Dedifferentiated amniotic fluid mesenchymal stem cell (primary cell): ENCODE data around the gene NSMCE4A.
"Not testable (repeated sequence)": the region's sequence is repeated elsewhere in the genome, so short reads cannot be mapped to it uniquely, and the experiment has no call there.

Experiments
- DNase-seq: peaks from one replicate; pipeline ENCODE4 v3.0.0-alpha.2; 2016; ENCODE audit errors: extremely low spot score

NSMCE4A gene

GRCh38 chr10:121936295-121936694 is 38.7 kb downstream of the NSMCE4A start:
- no peak for DNase-seq

DNA sequence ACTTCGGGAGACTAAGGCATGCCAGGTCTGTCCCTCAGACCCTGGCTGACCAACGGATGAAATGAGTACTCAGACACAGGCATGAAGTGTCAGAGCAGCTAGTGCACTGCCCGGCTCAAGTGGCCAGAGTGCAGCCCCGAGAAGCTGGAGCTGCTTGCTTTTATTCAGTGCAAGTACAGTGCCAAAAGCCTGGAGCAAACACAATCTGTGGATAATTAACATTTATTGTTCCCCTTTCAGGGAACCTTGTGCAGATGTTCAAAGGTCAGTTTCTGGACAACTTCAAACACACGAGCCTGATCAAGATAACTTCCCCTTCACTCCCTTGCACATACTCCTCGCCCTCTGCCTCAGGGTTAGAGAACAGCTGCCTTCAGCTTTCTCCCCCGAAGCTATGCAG is 39.3 kb downstream of the NSMCE4A start:
- no peak for DNase-seq

GRCh38 chr10:121930268-121931085 is 44.5 kb downstream of the NSMCE4A start:
- DNase-seq = not testable (repeated sequence)

DNA sequence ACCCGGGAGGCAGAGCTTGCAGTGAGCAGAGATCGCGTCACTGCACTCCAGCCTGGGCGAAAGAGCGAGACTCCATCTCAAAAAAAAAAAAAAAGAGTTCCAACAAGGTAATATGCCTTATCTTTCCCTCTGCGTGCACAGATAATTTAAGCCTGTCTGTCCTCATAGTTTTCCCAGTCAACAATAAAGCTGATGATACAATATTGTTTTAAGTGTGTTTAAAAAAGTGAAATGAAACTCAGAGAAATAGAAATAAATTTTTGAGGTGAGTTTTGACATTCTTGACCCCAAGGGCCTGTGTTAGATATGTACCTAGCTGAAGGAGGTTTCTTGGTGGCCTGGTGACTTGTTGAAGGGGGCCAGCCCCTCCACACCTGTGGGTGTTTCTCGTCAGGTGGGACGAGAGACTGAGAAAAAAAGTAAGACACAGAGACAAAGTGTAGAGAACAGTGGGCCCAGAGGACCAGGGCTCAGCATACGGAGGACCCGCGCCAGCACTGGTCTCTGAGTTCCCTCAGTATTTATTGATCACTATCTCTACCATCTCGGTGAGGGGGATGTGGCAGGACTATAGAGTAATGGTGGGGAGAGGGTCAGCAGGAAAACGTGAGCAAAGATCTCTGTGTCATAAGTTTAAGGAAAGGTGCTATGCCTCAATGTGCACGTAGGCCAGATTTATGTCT is 45.3 kb downstream of the NSMCE4A start:
- not testable (repeated sequence) for DNase-seq

- DNase-seq = no peak
Observed at GRCh38 chr10:121928528-121928884, 46.5 kb downstream of the NSMCE4A start.

- peak; percentile 73 for DNase-seq
Observed at GRCh38 chr10:121927841-121928527, 47.0 kb downstream of the NSMCE4A start, which contains the start of gene ATE1. Gene ATE1, minus strand, starts transcription at chr10:121928031. Its CDS starts 82 bp downstream, at chr10:121927949.

DNA sequence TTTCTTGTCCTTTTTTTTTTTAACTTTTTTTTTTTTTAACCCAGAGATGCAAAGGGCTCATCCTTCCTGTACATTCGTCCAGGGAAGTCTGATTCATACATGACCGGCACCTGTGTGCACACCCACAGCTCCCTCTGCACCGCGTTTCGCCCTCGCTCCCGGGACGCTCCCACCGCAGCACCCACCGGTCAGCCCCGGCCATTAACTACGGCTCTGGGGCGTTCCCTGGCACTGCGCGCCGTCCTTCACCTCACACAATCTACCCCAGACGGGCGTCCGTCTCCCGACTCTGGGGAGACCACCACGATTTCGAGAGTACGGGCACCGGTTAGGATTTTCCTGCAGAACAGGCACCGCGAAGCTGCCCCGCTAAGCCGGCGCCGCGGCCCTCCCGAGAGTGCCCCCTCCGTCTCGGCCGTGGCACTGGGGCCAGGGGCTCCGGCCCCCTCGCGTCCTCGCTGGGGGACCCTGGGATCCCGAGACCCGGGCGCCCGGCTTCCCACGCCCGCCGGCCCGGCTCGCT is 47.6 kb downstream of the NSMCE4A start:
- no peak for DNase-seq

GRCh38 chr10:121926671-121927317 is 48.2 kb downstream of the NSMCE4A start:
- peak; percentile 31 for DNase-seq

DNA sequence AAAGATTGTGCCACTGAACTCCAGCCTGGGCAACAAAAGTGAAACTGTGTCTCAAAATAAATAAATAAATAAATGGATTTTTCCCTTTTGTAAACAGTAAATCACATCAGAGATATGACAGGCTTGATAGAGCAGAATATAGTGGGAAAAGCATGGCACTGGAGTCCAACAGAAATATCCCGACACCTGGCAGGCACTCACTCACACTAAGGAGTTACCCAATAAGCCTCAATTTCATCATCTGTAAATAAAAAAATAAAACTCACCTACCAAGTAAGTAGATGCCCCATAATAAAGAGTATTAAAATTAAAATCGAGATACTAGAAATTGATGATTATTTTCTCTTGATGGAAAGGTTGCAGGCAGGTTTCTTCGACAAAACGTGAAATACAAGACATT is 48.9 kb downstream of the NSMCE4A start:
- no peak for DNase-seq

DNA sequence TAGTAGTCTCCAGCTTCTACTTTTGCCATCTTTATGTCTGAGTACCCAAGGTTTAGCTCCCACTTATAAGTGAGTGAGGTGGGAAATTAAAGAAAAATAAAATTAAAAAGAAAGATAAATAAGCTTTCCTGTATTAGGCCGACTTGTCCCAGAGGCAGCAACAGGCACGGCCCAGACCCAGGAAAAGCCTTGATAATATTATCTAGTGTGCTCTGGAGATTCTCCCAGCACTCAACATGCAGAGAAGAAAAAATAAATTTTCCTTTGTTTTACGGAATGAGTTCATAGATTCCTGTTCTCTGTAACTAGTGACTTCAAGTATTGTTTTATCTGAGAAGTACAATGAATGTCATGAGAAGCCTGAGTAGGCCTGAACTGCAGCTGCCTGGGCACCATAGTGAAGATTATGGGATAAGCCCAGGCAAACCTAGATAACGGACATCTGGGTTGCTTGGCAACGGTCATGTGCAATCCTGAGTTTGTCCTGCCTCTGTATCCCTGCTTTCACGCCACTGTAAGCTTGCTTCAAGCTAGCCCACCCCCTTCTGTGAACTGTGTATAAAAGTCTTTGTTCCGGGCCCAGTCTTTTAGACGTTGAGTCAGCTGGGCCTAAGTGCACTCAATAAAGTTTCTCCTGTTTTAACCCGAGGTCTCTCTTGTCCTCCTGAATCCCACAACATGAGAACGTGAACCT is 53.6 kb downstream of the NSMCE4A start:
- no peak for DNase-seq

DNA sequence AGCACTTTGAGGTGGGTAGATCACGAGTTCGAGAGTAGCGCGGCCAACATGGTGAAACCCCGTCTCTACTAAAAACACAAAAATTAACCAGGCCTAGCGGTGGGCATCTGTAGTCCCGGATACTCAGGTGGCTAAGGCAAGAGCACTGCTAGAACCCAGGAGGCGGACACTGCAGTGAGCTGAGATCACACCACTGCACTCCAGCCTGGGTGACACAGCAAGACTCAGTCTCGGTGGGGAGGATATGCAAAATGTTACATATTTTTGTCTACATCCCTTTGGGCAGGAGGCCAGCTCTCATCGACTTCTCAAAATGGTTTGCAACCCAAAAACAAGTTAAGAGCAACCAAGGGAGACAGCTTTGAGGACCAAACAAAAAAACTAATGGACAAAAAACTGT is 55.4 kb downstream of the NSMCE4A start:
- DNase-seq = no peak

DNA sequence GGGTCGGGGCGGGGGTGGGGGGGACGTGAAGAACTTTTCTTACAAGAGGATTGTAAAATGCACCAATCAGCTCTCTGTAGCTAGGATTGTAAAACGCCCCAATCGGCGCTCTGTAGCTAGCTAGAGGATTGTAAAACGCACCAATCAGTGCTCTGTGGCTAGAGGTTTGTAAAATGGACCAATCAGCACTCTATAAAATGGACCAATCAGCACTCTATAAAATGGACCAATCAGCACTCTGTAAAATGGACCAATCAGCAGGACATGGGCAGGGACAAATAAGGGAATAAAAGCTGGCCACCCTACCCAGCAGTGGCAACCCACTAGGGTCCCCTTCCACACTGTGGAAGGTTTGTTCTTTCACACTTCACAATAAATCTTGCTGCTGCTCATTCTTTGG is 56.2 kb downstream of the NSMCE4A start:
- not testable (repeated sequence) for DNase-seq

- DNase-seq = no peak
Observed at GRCh38 chr10:121914661-121915060, 60.4 kb downstream of the NSMCE4A start.

DNA sequence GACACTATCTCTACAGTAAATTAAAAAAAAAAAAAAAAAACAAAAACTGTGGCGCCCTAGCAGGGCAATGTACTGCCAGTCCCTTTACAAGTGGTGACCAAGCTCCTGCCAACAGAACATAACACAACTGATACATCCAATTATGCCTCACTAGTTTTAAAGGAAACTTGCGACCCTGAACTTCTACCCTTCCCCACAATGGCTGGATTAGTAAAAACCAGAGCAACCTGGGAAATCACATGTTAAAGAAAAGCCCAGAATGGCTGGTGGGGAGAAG is 63.7 kb downstream of the NSMCE4A start:
- no peak for DNase-seq

GRCh38 chr10:121910673-121911420 is 64.2 kb downstream of the NSMCE4A start:
- peak; percentile 36 for DNase-seq
